ENCODE measurements around the gene FAM13A. TPM values are rescaled to one million over a fixed set of nuclear protein-coding genes. Genes with fewer than 3 reads are reported as not detected.

The FAM13A gene
- total and polyA plus RNA-seq, 2 experiments from 2014 or later: 19.3 to 44.2 TPM

GRCh38 chr4:88713782-88714181, 343.2 kb downstream of the FAM13A start:
- H3K9me2 ChIP-seq (replicated peaks; ENCODE audit: insufficient read depth): no peaks in the 10 kb centered on the region
- no peaks in the 10 kb centered on the region for H4K20me1 ChIP-seq (ENCODE audit: insufficient read depth, poor library complexity, severe bottlenecking)
- H3K36me3 ChIP-seq (replicated peaks; ENCODE audit: insufficient read depth, low read depth): no peaks in the 10 kb centered on the region
- no peak overlapping the region for H3K4me3 ChIP-seq
- no peak overlapping the region for H3K27ac ChIP-seq
- H2AFZ ChIP-seq: no peak overlapping the region
- no peak for DNase-seq (ENCODE audit: low spot score)
- 97% methylated on average over 1 of the region's 1 CpG for WGBS (ENCODE audit: low lambda C conversion rate, missing lambda C conversion rate)
- H3K27me3 ChIP-seq: no peaks in the 10 kb centered on the region
- peaks cover 8% of the 10 kb centered on the region for H3K9me3 ChIP-seq (ENCODE audit: low read depth)
- no peak overlapping the region for H3K4me2 ChIP-seq
- H3K4me1 ChIP-seq (ENCODE audit: insufficient read depth): no peaks in the 10 kb centered on the region
- H3K79me2 ChIP-seq: no peaks in the 10 kb centered on the region
- TF ChIP-seq EZH2 (IDR thresholded peaks at IDR 0.05; ENCODE audit: borderline replicate concordance) (no peak), CTCF (IDR thresholded peaks at IDR 0.05; ENCODE audit: poor library complexity) (no peak), EZH2phosphoT487 (IDR thresholded peaks at IDR 0.05; ENCODE audit: low read depth, severe bottlenecking, unreplicated experiment) (no peak)

GRCh38 chr4:88709989-88710388, 347.0 kb downstream of the FAM13A start:
- H3K4me1 ChIP-seq (ENCODE audit: insufficient read depth): no peaks in the 10 kb centered on the region
- no peak overlapping the region for H2AFZ ChIP-seq
- H3K4me3 ChIP-seq: no peak overlapping the region
- no peaks in the 10 kb centered on the region for H3K27me3 ChIP-seq
- H3K9me3 ChIP-seq (ENCODE audit: low read depth): no peaks in the 10 kb centered on the region
- no peaks in the 10 kb centered on the region for H3K36me3 ChIP-seq (replicated peaks; ENCODE audit: insufficient read depth, low read depth)
- no peak overlapping the region for H3K4me2 ChIP-seq
- DNase-seq (ENCODE audit: low spot score): no peak
- TF ChIP-seq EZH2 (IDR thresholded peaks at IDR 0.05; ENCODE audit: borderline replicate concordance): no peak
- TF ChIP-seq EZH2phosphoT487 (IDR thresholded peaks at IDR 0.05; ENCODE audit: low read depth, severe bottlenecking, unreplicated experiment): no peak
- no peak for TF ChIP-seq CTCF (IDR thresholded peaks at IDR 0.05; ENCODE audit: poor library complexity)
- WGBS (ENCODE audit: low lambda C conversion rate, missing lambda C conversion rate): 91% methylated on average over 1 of the region's 1 CpG
- H3K79me2 ChIP-seq: no peaks in the 10 kb centered on the region
- H3K9me2 ChIP-seq (replicated peaks; ENCODE audit: insufficient read depth): no peaks in the 10 kb centered on the region
- no peak overlapping the region for H3K27ac ChIP-seq
- no peaks in the 10 kb centered on the region for H4K20me1 ChIP-seq (ENCODE audit: insufficient read depth, poor library complexity, severe bottlenecking)

- peak; percentile 58 for DNase-seq (ENCODE audit: low spot score)
- H3K9me3 ChIP-seq (ENCODE audit: low read depth): no peaks in the 10 kb centered on the region
- H4K20me1 ChIP-seq (ENCODE audit: insufficient read depth, poor library complexity, severe bottlenecking): no peaks in the 10 kb centered on the region
- no peak overlapping the region for H2AFZ ChIP-seq
- H3K27me3 ChIP-seq: no peaks in the 10 kb centered on the region
- H3K36me3 ChIP-seq (replicated peaks; ENCODE audit: insufficient read depth, low read depth): no peaks in the 10 kb centered on the region
- TF ChIP-seq EZH2phosphoT487 (IDR thresholded peaks at IDR 0.05; ENCODE audit: low read depth, severe bottlenecking, unreplicated experiment) (no peak), CTCF (IDR thresholded peaks at IDR 0.05; ENCODE audit: poor library complexity) (peak; percentile 58), EZH2 (IDR thresholded peaks at IDR 0.05; ENCODE audit: borderline replicate concordance) (no peak)
- H3K79me2 ChIP-seq: no peaks in the 10 kb centered on the region
- no peaks in the 10 kb centered on the region for H3K9me2 ChIP-seq (replicated peaks; ENCODE audit: insufficient read depth)
- WGBS (ENCODE audit: low lambda C conversion rate, missing lambda C conversion rate): 54% methylated on average over 9 of the region's 9 CpGs
- no peak overlapping the region for H3K4me2 ChIP-seq
- H3K27ac ChIP-seq: no peak overlapping the region
- no peaks in the 10 kb centered on the region for H3K4me1 ChIP-seq (ENCODE audit: insufficient read depth)
- no peak overlapping the region for H3K4me3 ChIP-seq
Observed at GRCh38 chr4:88706574-88706973, 350.4 kb downstream of the FAM13A start.

Measured in hepatocyte (in vitro differentiated cells).